ENCODE measurements around the gene AGPAT1.
"Not testable (repeated sequence)": the region's sequence is repeated elsewhere in the genome, so short reads cannot be mapped to it uniquely, and the experiment has no call there.

AGPAT1 gene

GRCh38 chr6:32187009-32187709 is 11.3 kb upstream of the AGPAT1 start:
- DNase-seq (ENCODE audit: low read depth in 1 of 2, low spot score in 1 of 2): no peak

- DNase-seq (ENCODE audit: low read depth in 1 of 2, low spot score in 1 of 2): not testable (repeated sequence)
These were observed 10.4 kb upstream of the AGPAT1 start for GRCh38 chr6:32186151-32186840.

- peak in 1 of 2 donors; percentile 48 for DNase-seq (ENCODE audit: low read depth in 1 of 2, low spot score in 1 of 2)
These were observed 9.8 kb upstream of the AGPAT1 start for GRCh38 chr6:32185681-32186131.

GRCh38 chr6:32184084-32184640 is 8.3 kb upstream of the AGPAT1 start, which contains the start of gene AGER:
AGER (minus strand) TSS chr6:32184253; CDS start chr6:32184222, 31 bp downstream.
- no peak for DNase-seq (ENCODE audit: low read depth in 1 of 2, low spot score in 1 of 2)

GRCh38 chr6:32183483-32184083 is 7.7 kb upstream of the AGPAT1 start:
- no peak for DNase-seq (ENCODE audit: low read depth in 1 of 2, low spot score in 1 of 2)

- no peak for DNase-seq (ENCODE audit: low read depth in 1 of 2, low spot score in 1 of 2)
These were observed 7.1 kb upstream of the AGPAT1 start for GRCh38 chr6:32183030-32183429.

- no peak for DNase-seq (ENCODE audit: low read depth in 1 of 2, low spot score in 1 of 2)
These were observed 6.7 kb upstream of the AGPAT1 start for GRCh38 chr6:32182555-32182981.

GRCh38 chr6:32181915-32182529 is 6.1 kb upstream of the AGPAT1 start:
- DNase-seq (ENCODE audit: low read depth in 1 of 2, low spot score in 1 of 2): no peak

- DNase-seq (ENCODE audit: low read depth in 1 of 2, low spot score in 1 of 2): no peak
These were observed 5.3 kb upstream of the AGPAT1 start for GRCh38 chr6:32181148-32181702.

- no peak for DNase-seq (ENCODE audit: low read depth in 1 of 2, low spot score in 1 of 2)
These were observed 4.0 kb upstream of the AGPAT1 start for GRCh38 chr6:32179766-32180405.

GRCh38 chr6:32178547-32179440 is 2.9 kb upstream of the AGPAT1 start:
- no peak for DNase-seq (ENCODE audit: low read depth in 1 of 2, low spot score in 1 of 2)

GRCh38 chr6:32177788-32178546 is 2.1 kb upstream of the AGPAT1 start, which contains the start of gene RNF5:
RNF5 (plus strand) TSS chr6:32178405; CDS start chr6:32178512, 107 bp downstream.
- peak; percentile 67 to 95 for DNase-seq (ENCODE audit: low read depth in 1 of 2, low spot score in 1 of 2)

GRCh38 chr6:32177183-32177787 is 1.4 kb upstream of the AGPAT1 start:
- DNase-seq (ENCODE audit: low read depth in 1 of 2, low spot score in 1 of 2): peak in 1 of 2 donors; percentile 34

- DNase-seq (ENCODE audit: low read depth in 1 of 2, low spot score in 1 of 2): no peak
These were observed 745 bp upstream of the AGPAT1 start for GRCh38 chr6:32176476-32177182.

GRCh38 chr6:32175322-32175710 is 568 bp downstream of the AGPAT1 start:
- no peak for DNase-seq (ENCODE audit: low read depth in 1 of 2, low spot score in 1 of 2)

- DNase-seq (ENCODE audit: low read depth in 1 of 2, low spot score in 1 of 2): no peak
These were observed 1.5 kb downstream of the AGPAT1 start for GRCh38 chr6:32174416-32174815.

GRCh38 chr6:32173051-32173727 is 2.7 kb downstream of the AGPAT1 start:
- DNase-seq (ENCODE audit: low read depth in 1 of 2, low spot score in 1 of 2): no peak
